Central memory CD4-positive, alpha-beta T cell (primary cell): ENCODE results near the gene MAN2A2.
"Not testable (repeated sequence)": the region's sequence is repeated elsewhere in the genome, so short reads cannot be mapped to it uniquely, and the experiment has no call there.

Experiments used
- DNase-seq: peaks from one replicate; pipeline ENCODE4 v3.0.0; 2022

Gene MAN2A2

GRCh38 chr15:90905306-90906180 is 2.4 kb downstream of the MAN2A2 start:
- DNase-seq = no peak

DNA sequence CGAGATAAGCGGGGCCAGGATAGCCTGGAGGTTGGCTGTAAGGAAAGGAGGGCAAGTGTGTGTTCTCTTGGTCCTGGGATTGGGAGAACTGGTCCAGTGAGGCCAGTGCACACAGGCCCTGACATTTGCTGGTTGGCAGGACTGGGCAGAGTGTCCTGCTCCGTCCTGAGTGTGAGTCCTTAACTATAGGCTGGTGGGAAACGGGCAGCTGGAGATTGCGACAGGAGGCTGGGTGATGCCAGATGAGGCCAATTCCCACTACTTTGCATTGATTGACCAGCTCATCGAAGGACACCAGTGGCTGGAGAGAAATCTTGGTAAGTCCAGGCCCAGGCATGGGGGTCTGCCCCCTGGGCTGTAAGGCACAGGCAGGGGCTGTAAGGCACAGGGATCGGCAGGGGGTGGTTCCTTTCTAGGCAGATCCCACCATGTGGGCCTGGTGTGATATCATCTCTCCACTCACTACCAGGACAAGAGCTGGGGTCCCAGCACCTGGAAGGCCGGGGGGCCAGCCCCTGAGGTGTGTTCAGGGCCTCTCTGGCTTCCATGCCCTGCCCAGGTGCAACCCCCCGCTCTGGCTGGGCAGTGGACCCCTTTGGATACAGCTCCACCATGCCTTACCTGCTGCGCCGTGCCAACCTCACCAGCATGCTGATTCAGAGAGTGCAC is 3.2 kb downstream of the MAN2A2 start:
- no peak for DNase-seq

DNA sequence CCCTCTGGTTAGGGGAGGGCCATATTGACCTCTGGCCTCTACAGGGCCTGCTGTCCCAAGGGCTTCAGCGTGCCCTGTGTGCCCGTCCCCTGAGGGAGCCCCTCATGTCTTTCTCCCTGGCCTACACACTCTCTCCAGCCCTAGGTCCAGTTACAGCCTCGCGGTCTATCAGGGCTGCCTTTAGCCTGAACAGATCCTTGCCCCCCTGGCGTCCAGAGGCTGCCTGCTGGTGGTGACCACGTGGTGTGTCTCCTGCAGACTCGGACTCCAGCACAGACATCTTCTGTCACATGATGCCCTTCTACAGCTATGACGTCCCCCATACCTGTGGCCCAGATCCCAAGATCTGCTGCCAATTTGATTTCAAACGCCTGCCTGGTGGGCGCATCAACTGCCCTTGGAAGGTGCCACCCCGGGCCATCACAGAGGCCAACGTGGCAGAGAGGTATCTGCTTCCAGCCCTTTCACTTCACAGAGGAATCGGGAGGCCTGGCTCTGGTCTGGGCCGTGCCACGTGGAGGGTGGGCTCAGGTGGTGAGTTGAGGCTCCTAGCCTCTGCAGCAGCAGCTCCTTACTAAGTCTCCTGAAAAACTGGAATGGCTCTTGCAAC is 4.1 kb downstream of the MAN2A2 start:
- DNase-seq = no peak

DNA sequence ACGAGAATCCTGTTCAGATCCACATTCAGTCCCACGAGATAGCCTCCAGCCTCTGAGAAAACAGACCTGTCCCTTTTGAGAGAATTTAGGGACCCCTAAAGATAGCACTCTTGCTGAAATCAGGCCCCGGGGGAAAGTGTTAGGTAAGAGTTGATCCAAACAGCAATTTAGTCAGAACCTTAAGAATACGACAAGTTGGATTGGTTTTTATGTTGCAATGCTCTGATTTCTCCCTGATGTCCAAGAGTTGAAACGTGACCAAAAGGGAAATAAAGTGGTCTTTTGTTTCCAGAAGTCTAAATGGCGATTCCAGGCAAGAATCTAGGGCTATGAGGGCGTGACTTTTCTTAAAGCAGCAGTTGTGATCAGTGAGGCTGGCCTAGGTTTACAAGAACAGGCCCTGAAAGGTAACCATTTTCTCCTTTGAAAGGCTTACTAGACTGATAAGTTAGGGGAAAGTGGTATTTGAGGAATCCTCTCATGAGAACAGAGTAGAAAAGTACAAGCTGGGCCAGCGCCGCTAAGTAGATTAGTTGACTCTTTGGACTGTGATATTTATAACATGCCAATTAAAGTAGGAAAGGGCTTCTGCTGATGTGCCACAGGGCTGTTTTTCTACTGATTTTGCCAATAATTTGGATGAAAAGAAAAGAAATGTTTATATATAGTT is 4.9 kb downstream of the MAN2A2 start:
- DNase-seq = no peak

DNA sequence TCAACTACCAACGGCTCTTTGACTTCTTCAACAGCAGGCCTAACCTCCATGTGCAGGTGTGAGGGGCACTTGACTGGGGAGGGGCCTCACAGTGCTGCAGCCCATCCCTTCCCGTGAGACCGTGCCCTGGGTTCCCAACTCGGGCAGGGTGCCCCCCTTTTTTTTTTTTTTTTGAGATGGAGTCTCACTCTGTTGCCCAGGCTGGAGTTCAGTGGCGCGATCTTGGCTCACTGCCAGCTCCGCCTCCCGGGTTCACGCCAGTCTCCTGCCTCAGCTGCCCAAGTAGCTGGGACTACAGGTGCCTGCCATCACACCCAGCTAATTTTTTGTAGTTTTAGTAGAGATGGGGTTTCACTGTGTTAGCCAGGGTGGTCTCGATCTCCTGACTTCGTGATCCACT is 6.3 kb downstream of the MAN2A2 start:
- DNase-seq = not testable (repeated sequence)

DNA sequence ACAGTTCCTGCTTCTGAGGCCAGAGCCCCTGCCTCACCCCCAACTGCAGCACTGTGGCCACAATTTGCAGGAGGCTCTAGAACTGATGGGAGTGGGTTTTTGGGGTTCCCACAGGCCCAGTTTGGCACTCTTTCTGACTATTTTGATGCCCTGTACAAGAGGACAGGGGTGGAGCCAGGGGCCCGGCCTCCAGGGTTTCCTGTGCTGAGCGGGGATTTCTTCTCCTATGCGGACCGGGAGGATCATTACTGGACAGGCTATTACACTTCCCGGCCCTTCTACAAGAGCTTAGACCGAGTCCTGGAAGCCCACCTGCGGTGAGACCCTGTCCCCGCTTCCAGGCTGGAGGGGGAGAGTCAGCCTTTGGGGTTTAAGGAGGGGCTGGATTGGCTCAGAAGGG is 6.9 kb downstream of the MAN2A2 start:
- DNase-seq = no peak

DNA sequence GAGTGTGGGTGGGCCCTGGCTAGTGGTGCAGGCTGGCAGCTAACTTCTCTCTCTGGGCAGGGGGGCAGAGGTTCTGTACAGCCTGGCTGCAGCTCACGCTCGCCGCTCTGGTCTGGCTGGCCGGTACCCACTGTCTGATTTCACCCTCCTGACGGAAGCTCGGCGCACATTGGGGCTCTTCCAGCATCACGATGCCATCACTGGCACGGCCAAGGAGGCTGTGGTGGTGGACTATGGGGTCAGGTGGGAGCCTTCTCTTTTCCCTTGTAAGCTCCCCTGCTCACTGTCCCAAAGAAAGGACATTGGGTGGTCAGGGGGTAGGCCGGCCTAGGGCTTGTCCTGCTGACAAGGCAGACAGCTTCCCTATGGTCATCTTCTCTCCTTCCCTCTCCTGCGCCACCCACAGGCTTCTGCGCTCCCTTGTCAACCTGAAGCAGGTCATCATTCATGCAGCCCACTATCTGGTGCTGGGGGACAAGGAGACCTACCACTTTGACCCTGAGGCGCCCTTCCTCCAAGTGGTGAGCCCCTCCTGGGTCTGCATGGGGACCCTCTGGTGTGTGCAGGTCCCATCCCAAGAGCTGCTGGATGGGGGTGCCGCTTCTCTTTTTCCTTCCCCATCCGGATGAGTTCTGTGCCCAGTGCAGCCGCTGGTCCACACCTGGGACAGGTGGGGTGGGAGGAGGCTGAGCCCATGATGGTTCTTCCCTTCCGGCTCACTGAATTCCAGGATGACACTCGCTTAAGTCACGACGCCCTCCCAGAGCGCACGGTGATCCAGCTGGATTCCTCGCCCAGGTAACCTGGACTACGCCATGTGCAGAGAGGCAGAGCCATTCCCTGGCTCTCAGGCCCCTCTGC is 7.6 kb downstream of the MAN2A2 start:
- DNase-seq = no peak

- no peak for DNase-seq
These were observed 8.2 kb downstream of the MAN2A2 start for GRCh38 chr15:90911302-90911623.

- no peak for DNase-seq
These were observed 9.0 kb downstream of the MAN2A2 start for GRCh38 chr15:90911906-90912769.

- DNase-seq = no peak
These were observed 9.6 kb downstream of the MAN2A2 start for GRCh38 chr15:90912770-90913075.

DNA sequence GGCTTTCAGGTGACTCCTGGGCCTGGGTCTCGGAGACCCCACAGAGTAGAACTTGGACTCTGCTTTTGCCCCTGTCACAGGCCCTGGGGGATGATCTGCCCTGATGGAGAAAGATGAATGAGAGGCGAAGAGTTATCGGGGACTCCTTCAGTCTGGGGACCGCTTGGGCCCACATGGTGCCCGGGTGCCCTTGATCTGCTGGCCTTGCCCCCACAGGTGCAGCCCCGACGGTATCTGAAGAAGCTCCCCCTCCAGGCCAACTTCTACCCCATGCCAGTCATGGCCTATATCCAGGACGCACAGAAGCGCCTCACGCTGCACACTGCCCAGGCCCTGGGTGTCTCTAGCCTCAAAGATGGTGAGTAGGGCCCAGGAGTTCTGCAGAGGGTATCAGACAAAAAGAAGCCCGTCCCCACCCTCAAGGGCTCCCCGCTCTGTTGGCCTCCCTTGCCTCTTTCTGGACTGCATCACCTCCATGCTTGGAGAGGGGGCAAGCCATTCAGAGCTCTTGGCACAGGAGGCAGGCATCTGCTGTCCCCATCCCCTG is 10.4 kb downstream of the MAN2A2 start:
- DNase-seq = no peak

DNA sequence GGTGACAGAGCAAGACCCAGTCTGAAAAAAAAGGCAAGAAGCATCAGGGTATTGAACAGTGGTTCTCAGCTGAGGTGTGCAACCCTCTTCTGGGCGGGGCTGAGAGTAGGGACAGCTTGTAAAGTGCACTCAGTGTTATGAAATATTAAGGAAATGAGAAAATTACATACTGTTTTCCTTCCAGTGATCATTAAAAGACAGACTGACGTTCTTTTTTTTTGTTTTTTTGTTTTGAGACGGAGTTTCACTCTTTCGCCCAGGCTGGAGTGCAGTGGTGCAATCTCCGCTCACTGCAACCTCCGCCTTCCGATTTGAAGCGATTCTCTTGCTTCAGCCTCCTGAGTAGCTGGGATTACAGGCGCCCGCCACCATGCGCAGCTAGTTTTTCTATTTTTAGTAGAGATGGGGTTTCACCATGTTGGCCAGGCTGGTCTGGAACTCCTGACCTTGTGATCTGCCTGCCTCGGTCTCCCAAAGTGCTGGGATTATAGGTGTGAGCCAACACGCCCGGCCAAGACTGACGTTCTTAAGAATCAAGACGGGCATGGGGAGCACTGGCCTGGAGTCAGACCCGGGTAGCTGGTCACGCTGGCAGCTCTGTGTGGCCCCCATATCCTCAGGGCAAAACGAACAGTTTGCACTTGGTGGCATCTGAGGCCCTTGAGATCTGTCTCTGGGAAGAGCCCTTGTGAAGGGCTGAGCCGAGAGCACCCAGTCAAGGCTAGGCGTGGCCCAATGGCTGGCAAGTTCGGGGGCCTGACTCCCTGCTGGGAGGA is 11.4 kb downstream of the MAN2A2 start:
- no peak for DNase-seq

GRCh38 chr15:90915216-90915807 is 12.2 kb downstream of the MAN2A2 start:
- DNase-seq = no peak

DNA sequence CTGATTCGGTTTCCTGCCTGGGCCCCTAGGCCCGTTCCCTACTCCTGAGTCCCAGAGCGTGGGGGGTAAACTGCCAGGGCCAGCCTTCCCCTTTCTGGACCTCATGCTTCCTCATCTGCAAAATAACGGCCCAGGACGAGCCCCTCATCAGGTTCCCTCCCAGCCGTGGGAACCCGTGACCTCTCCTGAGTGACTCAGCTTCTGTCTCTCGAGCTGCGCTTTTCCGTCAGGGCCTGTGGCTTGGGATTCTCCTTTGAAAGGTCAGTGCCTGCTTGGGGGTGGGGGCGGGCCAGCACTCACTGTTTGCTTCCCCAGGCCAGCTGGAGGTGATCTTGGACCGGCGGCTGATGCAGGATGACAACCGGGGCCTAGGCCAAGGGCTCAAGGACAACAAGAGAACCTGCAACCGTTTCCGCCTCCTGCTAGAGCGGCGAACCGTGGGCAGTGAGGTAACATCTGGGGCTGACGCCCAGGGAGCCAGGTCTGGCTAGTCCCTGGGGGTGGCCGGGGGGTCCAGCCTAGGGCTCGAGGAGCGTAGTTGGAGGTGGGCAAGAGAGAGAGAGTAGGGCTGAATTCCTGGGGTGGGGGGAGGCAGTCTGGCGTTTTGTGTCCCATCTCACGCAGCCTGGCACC is 12.8 kb downstream of the MAN2A2 start:
- DNase-seq = no peak

DNA sequence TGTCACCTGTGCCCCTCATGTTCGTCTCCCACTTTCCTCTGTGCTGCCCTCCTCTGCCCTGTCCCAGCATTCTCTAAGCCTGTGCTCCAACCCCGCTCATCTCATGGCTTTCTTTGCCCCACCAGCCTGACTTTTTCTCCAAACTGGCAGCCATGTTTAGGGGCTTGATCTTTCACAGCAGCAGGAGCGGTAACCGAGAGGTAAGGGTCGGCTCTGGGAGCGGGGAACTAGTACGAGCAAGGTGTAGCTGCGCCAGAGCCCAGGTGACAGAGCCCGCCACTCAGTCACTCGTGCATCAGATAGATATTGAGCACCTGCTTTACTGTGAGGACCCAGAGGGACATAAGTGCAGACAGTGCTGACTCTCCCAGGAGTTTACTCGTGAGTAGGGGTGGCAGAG is 13.4 kb downstream of the MAN2A2 start:
- no peak for DNase-seq

GRCh38 chr15:90917569-90917968 is 14.5 kb downstream of the MAN2A2 start:
- no peak for DNase-seq

- DNase-seq = no peak
These were observed 15.1 kb downstream of the MAN2A2 start for GRCh38 chr15:90918034-90918788.

DNA sequence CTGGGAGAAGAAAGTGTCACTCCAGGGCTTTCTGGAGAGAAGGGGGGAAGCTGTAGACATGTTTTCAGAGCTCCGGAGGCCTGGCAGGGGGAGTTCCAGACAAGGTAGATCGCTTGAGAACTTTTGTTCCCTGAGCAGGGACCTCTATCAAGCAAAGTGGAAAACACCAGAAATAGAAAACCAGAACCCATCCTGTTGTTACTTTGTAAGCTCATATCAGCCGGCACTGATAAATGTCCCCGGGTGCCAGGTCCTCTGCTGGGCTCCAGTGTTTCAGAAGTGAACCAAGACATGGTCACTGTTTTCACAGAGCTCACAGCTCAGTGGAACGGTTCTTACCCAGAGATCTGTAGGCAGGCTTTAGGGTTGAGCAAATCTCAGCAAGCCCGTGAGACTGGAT is 15.7 kb downstream of the MAN2A2 start:
- DNase-seq = no peak

- DNase-seq = no peak
These were observed 18.8 kb downstream of the MAN2A2 start for GRCh38 chr15:90921887-90922286.
